Mesodermal cell (in vitro differentiated cells): ENCODE results near the gene HK2.
"Not testable (repeated sequence)": the region's sequence is repeated elsewhere in the genome, so short reads cannot be mapped to it uniquely, and the experiment has no call there.

Source experiments
- H3K27ac ChIP-seq: 2 replicates; pipeline ENCODE4 v1.7.0; 2013; ENCODE audit warnings: mild to moderate bottlenecking, low read depth, low read length, moderate library complexity; ENCODE audit not compliant: severe bottlenecking
- H3K36me3 ChIP-seq: 2 replicates; pipeline ENCODE4 v1.7.1; 2013; ENCODE audit warnings: mild to moderate bottlenecking, low read length, moderate library complexity; ENCODE audit not compliant: control insufficient read depth, insufficient read depth
- H3K4me1 ChIP-seq: one replicate; pipeline ENCODE4 v1.7.1; 2013; ENCODE audit warnings: mild to moderate bottlenecking, low read length; ENCODE audit not compliant: insufficient read depth, control insufficient read depth, poor library complexity, severe bottlenecking
- H3K4me3 ChIP-seq: 2 replicates; pipeline ENCODE4 v1.7.0; 2013; ENCODE audit warnings: low read length, control low read depth, mild to moderate bottlenecking; ENCODE audit not compliant: insufficient read depth, poor library complexity, severe bottlenecking; ENCODE audit errors: extremely low read depth
- H3K9me3 ChIP-seq: 2 replicates; pipeline ENCODE4 v1.7.1; 2013; ENCODE audit warnings: mild to moderate bottlenecking, low read length, moderate library complexity; ENCODE audit not compliant: control insufficient read depth
- WGBS, 2 experiments: methylation state at CpG; one replicate each; pipeline ENCODE4 v1.1.5; 2013; ENCODE audit warnings: missing lambda C conversion rate in 2 of 2; ENCODE audit not compliant: insufficient coverage in 2 of 2; 5-methylcytosine and 5-hydroxymethylcytosine counted together

Gene HK2

DNA sequence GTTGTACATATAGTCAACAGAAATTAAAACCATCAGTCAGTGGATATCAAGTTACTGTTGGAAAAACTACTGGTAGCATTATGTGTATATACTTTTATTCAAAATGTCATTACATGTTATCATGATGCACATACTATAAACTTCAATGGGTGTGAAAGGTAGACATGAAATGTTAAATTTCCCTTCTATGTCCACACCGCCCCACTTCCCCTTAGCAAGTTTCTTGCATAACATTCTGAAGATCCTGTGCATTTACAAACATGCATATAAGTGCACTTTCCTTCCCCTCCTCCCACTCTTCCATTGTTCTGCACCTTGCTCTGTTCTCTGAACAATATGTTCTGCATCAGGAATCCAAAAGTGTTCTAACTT lies 16.6 kb upstream of the HK2 start:
- H3K9me3 ChIP-seq, result no peaks in the 10 kb centered on the region
- WGBS, 2 experiments, result 100% methylated on average over 1 of the region's 1 CpG; no CpG with 5 or more reads in 1 of the 2 experiments
- no peak overlapping the region for H3K27ac ChIP-seq
- H3K36me3 ChIP-seq, result no peaks in the 10 kb centered on the region
- peaks cover 10% of the 10 kb centered on the region for H3K4me1 ChIP-seq
- H3K4me3 ChIP-seq, result no peak overlapping the region

DNA sequence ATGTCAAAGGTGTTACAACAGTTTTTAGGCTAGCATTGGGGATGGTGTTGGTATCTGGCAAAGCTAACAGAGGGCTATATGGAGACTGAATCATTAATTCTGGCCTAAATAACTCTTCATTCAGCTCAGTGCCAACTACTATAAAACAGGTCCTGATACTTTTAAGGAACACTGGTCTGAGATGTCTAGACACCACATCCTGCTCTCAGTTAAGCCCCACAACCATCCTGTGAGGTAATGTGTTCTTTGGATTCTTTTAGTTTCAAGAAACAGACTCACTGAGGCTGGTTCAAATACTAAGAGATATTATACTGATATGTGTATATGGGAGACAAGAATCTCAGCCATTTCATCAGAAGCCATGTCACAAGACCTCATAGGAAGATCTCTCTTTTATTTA lies 14.2 kb upstream of the HK2 start:
- Histone ChIP-seq H3K27ac (no peak overlapping the region), H3K9me3 (no peaks in the 10 kb centered on the region), H3K36me3 (no peaks in the 10 kb centered on the region), H3K4me1 (peaks cover 10% of the 10 kb centered on the region), H3K4me3 (no peak overlapping the region)

DNA sequence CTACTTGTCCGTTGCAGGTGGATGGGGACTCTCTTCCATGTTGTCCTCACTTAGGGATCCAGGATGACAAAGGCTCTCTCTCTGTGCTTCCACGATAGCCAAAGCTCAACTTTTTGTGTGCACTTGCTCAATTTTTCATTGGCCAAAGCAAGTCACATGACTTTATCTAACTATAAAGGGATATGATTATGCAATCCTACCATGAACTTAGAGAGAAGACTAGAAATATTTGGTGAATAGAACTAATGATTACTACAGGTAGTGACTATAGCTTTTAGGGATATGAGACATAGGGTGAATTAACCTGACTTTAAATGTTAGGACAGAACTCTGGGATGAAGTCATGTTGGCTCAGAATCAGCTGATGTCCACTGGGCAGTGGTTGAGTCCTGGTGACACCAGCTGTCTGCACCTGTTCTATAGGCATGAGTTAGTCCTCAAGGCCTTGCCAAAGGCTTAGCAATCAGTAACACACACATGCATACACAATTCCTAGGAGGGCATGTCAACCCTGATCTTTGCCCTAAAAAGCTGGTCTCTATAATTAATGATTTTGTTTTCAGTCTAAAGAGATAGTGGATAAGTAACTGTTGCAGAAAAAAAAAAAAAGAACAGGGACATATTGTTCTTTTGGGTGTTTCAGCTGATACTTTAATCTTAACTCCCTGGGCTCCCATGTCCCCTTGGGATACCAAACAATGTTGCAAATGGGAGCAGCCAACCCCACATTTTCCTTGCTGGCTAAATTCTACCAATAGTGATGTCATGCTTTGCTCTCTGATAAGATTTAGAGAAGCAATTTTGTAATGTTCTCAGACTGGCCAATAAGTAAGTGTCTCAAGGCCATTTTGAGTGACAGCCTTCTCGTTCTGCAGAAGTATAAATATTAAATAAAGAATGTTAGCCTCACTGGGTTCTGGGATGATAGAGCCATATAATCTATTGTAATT lies 12.5 kb upstream of the HK2 start:
- H3K4me3 ChIP-seq, result no peak overlapping the region
- H3K9me3 ChIP-seq, result no peaks in the 10 kb centered on the region
- whole genome bisulfite sequencing, 2 experiments, result 95 to 100% methylated on average over 2 of the region's 3 CpGs
- no peak overlapping the region for H3K27ac ChIP-seq
- no peaks in the 10 kb centered on the region for H3K36me3 ChIP-seq
- peaks cover 7% of the 10 kb centered on the region for H3K4me1 ChIP-seq

DNA sequence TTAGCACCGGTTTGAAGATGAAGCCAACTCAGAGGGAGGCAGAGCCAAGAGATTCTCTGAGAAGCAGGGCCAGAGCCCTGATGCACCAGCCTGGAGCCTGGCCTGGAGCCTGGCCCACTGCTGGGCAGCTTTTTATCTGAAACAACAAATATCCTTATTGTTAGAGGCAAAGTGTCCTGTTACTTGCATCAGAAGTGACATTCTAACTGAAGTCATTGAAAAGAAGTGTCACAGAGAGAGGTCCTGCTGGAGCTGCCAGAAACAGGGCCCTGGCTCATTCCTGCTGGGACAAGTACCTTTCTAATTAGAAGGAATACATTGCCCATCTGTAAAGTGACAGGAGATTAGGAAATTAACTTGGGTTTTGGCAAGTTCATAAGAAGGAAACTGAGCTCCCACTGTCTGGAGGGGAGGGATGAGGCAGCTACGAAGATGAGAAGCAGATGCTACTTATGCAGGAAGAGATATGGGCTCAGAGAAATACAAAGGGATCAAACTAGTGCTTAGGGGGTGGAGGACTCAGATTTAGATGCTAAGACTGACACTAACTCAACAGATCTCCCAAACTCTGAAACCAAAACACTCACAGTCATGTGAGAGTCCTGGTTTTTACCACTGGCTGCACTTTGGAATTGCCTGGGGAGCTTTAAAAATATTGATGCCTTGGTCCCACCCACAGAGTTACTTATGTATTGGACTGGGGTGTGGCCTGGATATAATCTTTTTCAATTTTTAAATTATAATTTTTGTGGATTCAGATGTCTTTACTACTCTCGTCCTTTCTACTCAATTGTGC lies 11.0 kb upstream of the HK2 start:
- 30 to 32% methylated on average over 1 to 2 of the region's 3 CpGs for WGBS, 2 experiments
- Histone ChIP-seq H3K27ac (no peak overlapping the region), H3K4me3 (no peak overlapping the region), H3K4me1 (no peaks in the 10 kb centered on the region), H3K36me3 (no peaks in the 10 kb centered on the region), H3K9me3 (no peaks in the 10 kb centered on the region)

DNA sequence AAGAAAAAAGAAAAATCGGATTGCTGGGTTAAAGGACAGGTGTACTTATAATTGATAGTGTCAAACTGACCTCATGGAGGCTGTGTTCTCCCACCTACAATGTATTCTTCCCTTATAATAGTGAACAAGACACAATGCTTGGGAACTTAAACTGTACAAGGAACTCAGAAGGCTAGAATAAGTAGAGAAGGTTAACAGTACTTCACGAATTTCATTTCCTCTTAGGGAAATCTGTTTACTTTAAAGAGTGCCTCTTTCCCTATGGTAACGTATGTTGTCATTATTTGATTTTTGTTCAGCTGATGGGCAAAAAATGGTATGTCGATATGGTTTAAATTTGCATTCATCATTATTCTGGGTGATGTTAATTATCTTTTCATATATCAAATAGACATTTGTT lies 9.2 kb upstream of the HK2 start:
- Histone ChIP-seq H3K4me1 (no peaks in the 10 kb centered on the region), H3K36me3 (no peaks in the 10 kb centered on the region), H3K9me3 (no peaks in the 10 kb centered on the region), H3K4me3 (no peak overlapping the region), H3K27ac (no peak overlapping the region)
- 80 to 100% methylated on average over 1 of the region's 4 CpGs for WGBS, 2 experiments

DNA sequence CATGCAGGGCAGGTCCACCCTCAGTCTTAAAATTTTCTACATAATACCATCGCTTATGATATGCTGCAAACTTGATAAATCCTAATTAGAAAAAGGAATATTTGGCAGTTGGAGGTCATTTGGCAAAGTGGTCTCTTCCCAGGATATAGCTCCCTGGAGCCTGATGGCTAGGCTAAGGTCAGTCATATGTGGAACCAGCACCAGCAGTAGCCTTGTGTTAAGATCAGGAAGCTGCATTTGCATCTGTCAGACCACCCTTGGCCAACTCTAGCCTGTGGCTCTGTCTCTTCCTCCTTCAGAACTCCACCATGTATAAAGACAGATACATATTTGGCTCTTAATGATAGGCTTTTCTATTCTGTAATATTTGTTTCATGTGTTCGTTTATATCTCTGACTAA lies 5.4 kb upstream of the HK2 start:
- Histone ChIP-seq H3K9me3 (no peaks in the 10 kb centered on the region), H3K27ac (no peak overlapping the region), H3K4me1 (no peaks in the 10 kb centered on the region), H3K4me3 (no peak overlapping the region), H3K36me3 (no peaks in the 10 kb centered on the region)
- WGBS, 2 experiments, result no CpG with 5 or more reads among the region's 2 CpGs

DNA sequence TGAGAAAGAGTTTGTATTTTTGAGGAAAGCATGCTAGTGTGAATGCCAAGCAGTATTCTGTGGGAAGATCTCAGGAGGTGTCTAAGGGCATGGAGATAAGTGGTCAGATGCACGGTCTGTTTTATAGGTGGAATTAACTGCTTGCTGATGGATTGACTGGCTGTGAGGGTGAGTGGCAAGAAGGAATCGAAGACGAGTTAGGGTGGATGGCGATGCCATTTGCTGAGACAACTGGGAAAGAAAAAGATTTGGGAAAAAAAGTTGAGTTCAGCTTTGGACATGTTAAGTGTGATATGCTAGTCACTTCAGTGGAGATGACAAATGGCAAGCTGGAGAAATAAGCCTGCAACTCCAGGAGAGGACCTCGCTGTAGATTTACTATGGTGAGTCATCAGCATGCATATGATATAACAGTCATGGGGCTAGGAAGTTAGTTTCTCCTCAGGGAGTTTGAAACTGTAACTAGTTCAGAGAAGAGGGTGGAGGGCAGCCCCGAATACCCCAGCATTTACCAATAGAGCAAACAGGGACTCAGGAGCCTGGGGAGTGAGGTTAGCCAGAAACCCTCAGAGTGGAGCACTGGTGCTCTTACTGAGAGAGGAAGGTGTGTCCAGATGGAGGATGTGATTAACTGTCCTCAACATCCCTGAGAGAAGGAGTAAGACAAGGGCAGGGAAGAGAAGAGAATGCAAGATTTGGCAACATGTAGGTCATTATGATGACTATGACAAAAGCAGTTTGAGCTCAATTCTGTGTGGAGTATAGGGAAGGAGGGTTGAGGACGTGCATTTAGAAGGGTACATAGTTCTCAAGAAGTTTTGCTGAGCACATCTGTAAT lies 2.0 kb upstream of the HK2 start:
- no peak overlapping the region for H3K27ac ChIP-seq
- 86% methylated on average over 7 of the region's 7 CpGs for WGBS, 2 experiments

DNA sequence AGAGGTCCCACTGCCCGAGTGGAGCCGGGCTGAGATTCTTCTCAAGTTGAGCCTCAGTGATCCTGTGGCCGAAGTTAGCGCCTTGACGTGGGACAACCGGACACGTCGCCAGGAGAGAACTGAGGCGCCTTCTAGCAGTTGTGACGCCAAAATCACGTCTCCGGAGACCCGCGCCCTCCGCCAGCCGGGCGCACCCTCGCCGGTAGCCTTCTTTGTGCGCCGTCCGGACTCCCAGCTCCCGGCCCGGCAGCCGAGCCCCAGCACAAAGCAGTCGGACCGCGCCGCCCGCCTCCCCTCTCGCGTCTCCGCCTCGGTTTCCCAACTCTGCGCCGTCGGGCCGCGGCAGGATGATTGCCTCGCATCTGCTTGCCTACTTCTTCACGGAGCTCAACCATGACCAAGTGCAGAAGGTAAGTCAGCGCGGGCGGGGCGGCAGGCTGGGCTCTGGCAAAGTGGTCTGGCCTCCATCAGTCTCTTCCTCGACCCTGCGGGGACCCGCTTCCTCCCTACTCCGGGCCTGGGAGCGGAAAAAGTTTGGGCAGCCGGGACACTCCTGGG lies 386 bp downstream of the HK2 start:
- Histone ChIP-seq H3K4me3 (peak overlapping the region; percentile 82), H3K27ac (peak overlapping the region; percentile 75)
- WGBS, 2 experiments, result 0% methylated on average over 44 of the region's 51 CpGs
- not testable (repeated sequence) for H3K36me3 ChIP-seq, H3K9me3 ChIP-seq, H3K4me1 ChIP-seq

More for the DNA sequence above, 2.0 kb upstream of the HK2 start:
- H3K36me3 ChIP-seq, result no peaks in the 10 kb centered on the region
- H3K4me3 ChIP-seq, result no peak overlapping the region
- no peaks in the 10 kb centered on the region for H3K9me3 ChIP-seq
- H3K4me1 ChIP-seq, result peaks cover 8% of the 10 kb centered on the region

DNA sequence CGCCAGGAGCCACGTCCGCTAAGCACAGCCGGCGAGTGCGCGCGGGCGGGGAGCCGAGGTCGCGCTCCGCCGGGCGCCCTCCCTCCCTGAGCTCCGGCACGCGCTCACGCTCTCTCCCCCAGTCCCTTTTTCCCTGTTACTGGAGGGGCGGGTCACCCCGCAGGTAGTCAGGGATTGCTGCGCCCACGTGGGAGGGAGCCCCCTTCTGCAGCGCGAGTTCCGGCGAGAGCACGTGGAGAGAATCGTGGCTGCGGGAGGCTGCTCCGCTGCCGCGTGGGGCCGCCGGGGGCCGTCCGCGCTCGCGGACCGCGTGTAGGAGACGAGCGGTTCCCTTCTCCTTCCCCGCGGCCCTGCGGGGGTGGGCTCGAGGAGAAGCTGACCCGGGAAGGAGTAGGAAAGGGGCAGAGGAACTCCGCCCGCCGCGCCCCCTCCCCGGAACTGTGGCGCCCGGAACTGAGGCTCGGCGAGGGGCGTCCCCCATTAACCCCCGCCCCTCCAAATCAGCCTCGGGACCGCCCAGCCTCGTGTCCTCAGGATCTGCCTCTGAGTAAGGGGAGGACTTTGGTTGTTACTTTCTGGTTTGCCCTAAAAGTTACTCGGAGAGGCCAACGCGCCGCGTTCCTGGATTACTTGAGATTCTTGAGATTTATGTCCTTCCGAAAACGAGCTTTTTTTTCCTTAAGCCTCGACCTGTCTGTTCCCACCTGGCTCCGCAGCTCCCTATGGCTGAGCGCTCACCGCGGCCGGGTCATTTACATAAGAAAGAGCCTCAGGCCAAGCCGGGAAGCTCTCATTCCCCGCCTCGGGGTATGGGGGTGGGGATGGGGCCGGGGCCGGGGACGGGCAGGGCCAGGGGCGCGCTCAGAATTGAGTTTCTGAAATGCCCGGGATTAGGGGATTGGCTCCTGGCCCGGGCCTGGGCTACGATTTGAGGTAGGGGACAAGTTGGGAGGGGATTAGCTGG lies 1.1 kb downstream of the HK2 start:
- no peaks in the 10 kb centered on the region for H3K9me3 ChIP-seq
- H3K27ac ChIP-seq, result peak overlapping the region; percentile 75
- peaks cover 8% of the 10 kb centered on the region for H3K4me1 ChIP-seq
- H3K4me3 ChIP-seq, result peak overlapping the region; percentile 82
- WGBS, 2 experiments, result 1% methylated on average over 43 to 62 of the region's 87 CpGs
- peaks cover under 1% of the 10 kb centered on the region for H3K36me3 ChIP-seq
